H1 (cell line): ENCODE data around the gene TMEM154. TPM values are rescaled to one million over a fixed set of nuclear protein-coding genes. Genes with fewer than 3 reads are reported as not detected.
A peak's percentile ranks its signal among the peaks of the same experiment; 100 is the strongest.

Experiments used
- CTCF ChIA-PET: fragments of 300-600 bp; sonication (Branson Sonifier 250); formaldehyde crosslinking; loops from one replicate; lab custom pipeline; 2021; ENCODE audit not compliant: partially characterized antibody; lab: Charles Lee
- POLR2A ChIA-PET: fragments of 300-600 bp; sonication (Branson Sonifier 250); formaldehyde crosslinking; loops from one replicate; lab custom pipeline; 2021; ENCODE audit warnings: inconsistent platforms; ENCODE audit not compliant: partially characterized antibody; lab: Charles Lee
- DNase-seq, 2 experiments: peaks; one replicate each; pipeline versions ENCODE4 v3.0.0 to v3.0.0-alpha.2; 2010 to 2022; ENCODE audit warnings: low spot score in 2 of 2, low read depth in 1 of 2, mixed read lengths in 1 of 2
- FAIRE-seq: peaks from 2 replicates; lab custom pipeline; 2011; peaks lifted over from hg19 to GRCh38; lab: Jason Lieb, UNC
- H2AFZ ChIP-seq: 2 replicates; pipeline ENCODE4 v1.8.1; 2012; ENCODE audit warnings: low read length, inconsistent platforms
- H2AK5ac ChIP-seq: 2 replicates; pipeline ENCODE4 v1.6.1; 2013; ENCODE audit warnings: low read depth, low read length
- H2BK120ac ChIP-seq: replicated peaks from 2 replicates; pipeline ENCODE3; 2013; ENCODE audit warnings: low read depth, low read length, inconsistent platforms
- H2BK12ac ChIP-seq: 2 replicates; pipeline ENCODE4 v1.6.1; 2013; ENCODE audit warnings: low read depth, low read length
- H2BK15ac ChIP-seq: 2 replicates; pipeline ENCODE4 v1.6.1; 2013; ENCODE audit warnings: low read length
- H2BK20ac ChIP-seq: 2 replicates; pipeline ENCODE4 v1.6.1; 2013; ENCODE audit warnings: low read length
- H2BK5ac ChIP-seq: 2 replicates; pipeline ENCODE4 v1.6.1; 2013; ENCODE audit warnings: low read depth, low read length
- H3K14ac ChIP-seq: 2 replicates; pipeline ENCODE4 v1.6.1; 2013; ENCODE audit warnings: inconsistent platforms; ENCODE audit not compliant: insufficient read length
- H3K18ac ChIP-seq: 2 replicates; pipeline ENCODE4 v1.6.1; 2013; ENCODE audit warnings: low read length; ENCODE audit errors: extremely low read depth
- H3K23ac ChIP-seq: 2 replicates; pipeline ENCODE4 v1.6.1; 2013; ENCODE audit warnings: inconsistent platforms; ENCODE audit not compliant: insufficient read length
- H3K23me2 ChIP-seq: 2 replicates; pipeline ENCODE4 v1.6.1; 2013; ENCODE audit warnings: low read depth, low read length
- H3K27ac ChIP-seq: 2 replicates; pipeline ENCODE4 v1.6.1; 2011; ENCODE audit warnings: low read depth, low read length, inconsistent platforms
- H3K27me3 ChIP-seq, 4 experiments: replicated peaks in 1 of 4; 1 replicate in 1 of 4; 2 replicates in 3 of 4; pipeline versions ENCODE4 v1.6.1 to v1.8.1; 2011 to 2013; ENCODE audit warnings: low read length in 3 of 4, mild to moderate bottlenecking in 3 of 4, inconsistent platforms in 2 of 4, mixed read lengths in 2 of 4, moderate library complexity in 1 of 4; ENCODE audit not compliant: control insufficient read depth in 3 of 4, insufficient read depth in 3 of 4; ENCODE audit errors: extremely low read depth in 1 of 4
- H3K36me3 ChIP-seq, 4 experiments: 2 replicates each; pipeline versions ENCODE4 v1.6.1 to v1.8.1; 2011 to 2013; ENCODE audit warnings: mild to moderate bottlenecking in 4 of 4, low read length in 3 of 4, moderate library complexity in 2 of 4, control low read depth in 1 of 4, inconsistent platforms in 1 of 4; ENCODE audit not compliant: insufficient read depth in 4 of 4, control insufficient read depth in 2 of 4
- H3K4ac ChIP-seq: replicated peaks from 2 replicates; pipeline ENCODE3; 2013; ENCODE audit warnings: low read length, low read depth, mixed read lengths, inconsistent platforms; ENCODE audit not compliant: insufficient read length
- H3K4me1 ChIP-seq, 4 experiments: replicated peaks in 1 of 4; 1 replicate in 1 of 4; 2 replicates in 3 of 4; pipeline versions ENCODE4 v1.6.1 to v1.8.1; 2011 to 2013; ENCODE audit warnings: low read length in 3 of 4, inconsistent platforms in 2 of 4, mixed read lengths in 1 of 4; ENCODE audit not compliant: insufficient read depth in 4 of 4, control insufficient read depth in 3 of 4
- H3K4me2 ChIP-seq, 2 experiments: 2 replicates each; pipeline versions ENCODE4 v1.6.1 to v1.8.1; 2011 to 2013; ENCODE audit warnings: low read depth in 2 of 2, low read length in 2 of 2, control low read depth in 1 of 2, inconsistent platforms in 1 of 2, mild to moderate bottlenecking in 1 of 2; ENCODE audit not compliant: insufficient read depth in 1 of 2
- H3K4me3 ChIP-seq, 4 experiments: fragments of 200-600, 300-600 bp in 1 of 4; sonication (generic), shearing (Covaris generic), sonication (Bioruptor Twin) in 1 of 4; 2 replicates each; pipeline versions ENCODE4 v1.5.1 to v1.8.1; 2011 to 2016; ENCODE audit warnings: low read length in 4 of 4, low read depth in 3 of 4, control low read depth in 2 of 4, inconsistent platforms in 2 of 4, mild to moderate bottlenecking in 2 of 4, mixed read lengths in 1 of 4, moderate library complexity in 1 of 4; ENCODE audit not compliant: insufficient read depth in 2 of 4; ENCODE audit errors: extremely low read depth in 1 of 4
- H3K56ac ChIP-seq: replicated peaks from 2 replicates; pipeline ENCODE3; 2013; ENCODE audit warnings: low read depth, mild to moderate bottlenecking, mixed read lengths, low read length, inconsistent platforms; ENCODE audit not compliant: insufficient read length
- H3K79me1 ChIP-seq: 2 replicates; pipeline ENCODE4 v1.6.1; 2013; ENCODE audit warnings: low read depth, low read length, control low read depth
- H3K79me2 ChIP-seq, 2 experiments: 2 replicates each; pipeline versions ENCODE4 v1.6.1 to v1.8.1; 2012 to 2013; ENCODE audit warnings: low read length in 2 of 2, mild to moderate bottlenecking in 2 of 2, inconsistent platforms in 1 of 2; ENCODE audit not compliant: insufficient read depth in 2 of 2, control insufficient read depth in 1 of 2
- H3K9ac ChIP-seq, 4 experiments: replicated peaks in 1 of 4; 1 replicate in 1 of 4; 2 replicates in 3 of 4; pipeline versions ENCODE4 v1.6.1 to v1.8.1; 2011 to 2013; ENCODE audit warnings: low read depth in 3 of 4, low read length in 3 of 4, control low read depth in 2 of 4, mild to moderate bottlenecking in 2 of 4, moderate library complexity in 2 of 4, inconsistent platforms in 1 of 4; ENCODE audit errors: extremely low read depth in 1 of 4
- H3K9me3 ChIP-seq, 2 experiments: 2 replicates each; pipeline versions ENCODE4 v1.6.1 to v1.8.1; 2012 to 2013; ENCODE audit warnings: mild to moderate bottlenecking in 2 of 2, moderate library complexity in 2 of 2, control low read depth in 1 of 2, inconsistent platforms in 1 of 2, low read depth in 1 of 2, low read length in 1 of 2, mixed read lengths in 1 of 2; ENCODE audit not compliant: insufficient read depth in 2 of 2
- H4K20me1 ChIP-seq, 2 experiments: replicated peaks in 1 of 2; 2 replicates each; pipeline versions ENCODE3 to v1.8.1; 2011 to 2013; ENCODE audit warnings: inconsistent platforms in 2 of 2, low read length in 2 of 2, mild to moderate bottlenecking in 1 of 2; ENCODE audit not compliant: insufficient read depth in 2 of 2, control insufficient read depth in 1 of 2
- H4K5ac ChIP-seq: 2 replicates; pipeline ENCODE4 v1.6.1; 2013; ENCODE audit warnings: low read length, low read depth, mixed read lengths, inconsistent platforms; ENCODE audit not compliant: insufficient read length
- H4K8ac ChIP-seq: 2 replicates; pipeline ENCODE4 v1.8.0; 2013; ENCODE audit warnings: mild to moderate bottlenecking, moderate library complexity, low read length, inconsistent platforms; ENCODE audit not compliant: insufficient read depth; ENCODE audit errors: extremely low read depth
- H4K91ac ChIP-seq: replicated peaks from 2 replicates; pipeline ENCODE3; 2013; ENCODE audit warnings: low read length, mixed read lengths, inconsistent platforms; ENCODE audit not compliant: insufficient read length
- ASH2L ChIP-seq: fragments of 200-600, 300-600 bp; sonication (generic); IDR thresholded peaks from one replicate; pipeline ENCODE4 v1.7.1; 2017; ENCODE audit warnings: low read length
- CBX8 ChIP-seq: fragments of 300-800, 300-1000 bp; sonication (generic); IDR thresholded peaks from 2 replicates; pipeline ENCODE4 v1.7.1; 2016; ENCODE audit warnings: low read depth, low read length, borderline replicate concordance
- CHD2 ChIP-seq: IDR thresholded peaks from 2 replicates; pipeline ENCODE4 v1.6.1; 2012; ENCODE audit warnings: low read length, improper control_type of control experiment
- RNF2 ChIP-seq: fragments of 200-900, 300-1000 bp; sonication (generic); IDR thresholded peaks from 2 replicates; pipeline ENCODE4 v1.7.1; 2016; ENCODE audit warnings: borderline replicate concordance, low read depth, mild to moderate bottlenecking, antibody characterized with exemption, low read length; ENCODE audit not compliant: poor library complexity, severe bottlenecking; ENCODE audit errors: missing control alignments
- SIX5 ChIP-seq: IDR thresholded peaks from 2 replicates; pipeline ENCODE4 v1.6.1; 2011; ENCODE audit warnings: mild to moderate bottlenecking, low read depth, low read length
- SP1 ChIP-seq: IDR thresholded peaks from 2 replicates; pipeline ENCODE4 v1.6.1; 2011; ENCODE audit warnings: low read depth, low read length
- SP2 ChIP-seq: IDR thresholded peaks from 2 replicates; pipeline ENCODE4 v1.6.1; 2012; ENCODE audit warnings: mild to moderate bottlenecking, low read length, inconsistent platforms
- ZNF274 ChIP-seq: IDR thresholded peaks from 2 replicates; pipeline ENCODE4 v1.7.0; 2012; ENCODE audit warnings: low read length, borderline replicate concordance; ENCODE audit errors: extremely low read depth
- whole genome bisulfite sequencing, 2 experiments: shearing (Covaris generic) in 1 of 2; methylation state at CpG; one replicate each; pipeline versions ENCODE4 v1.1.6 to v1.1.7; 2013 to 2015; ENCODE audit warnings: low lambda C conversion rate in 2 of 2, mixed read lengths in 2 of 2, inconsistent platforms in 1 of 2, low coverage in 1 of 2, missing lambda C conversion rate in 1 of 2; ENCODE audit not compliant: insufficient replicate concordance in 2 of 2, insufficient coverage in 1 of 2, insufficient read length in 1 of 2; ENCODE audit errors: extremely low coverage in 1 of 2, missing lambda C conversion rate in 1 of 2; 5-methylcytosine and 5-hydroxymethylcytosine counted together
- polyA plus RNA-seq, 7 experiments: library from polyadenylated mRNA; depleted of rRNA in 3 of 7; stranded (reverse) in 5 of 7; unstranded in 2 of 7; fragments of >200 nt in 5 of 7; fragments of 200-250 nt in 2 of 7; gene quantifications; 1 replicate in 5 of 7; 2 replicates in 1 of 7; 4 replicates in 1 of 7; pipeline versions ENCODE4 v1.2.1 to v1.2.3, GENCODE V29; 2011 to 2013; ENCODE audit warnings: missing spikeins in 2 of 7, mixed read lengths in 2 of 7
- total RNA-seq: library from RNA; stranded (reverse); fragmentation: NEBNext Ultra II Directional; extraction: Animal tissue kit (Norgen Biotek cat#: 25700); gene quantifications from 2 replicates; pipeline ENCODE4 v1.2.1, GENCODE V29; 2021

Gene TMEM154
- total and polyA plus RNA-seq, 2 of the 8 experiments (the other 6 are each of a cell fraction or from before 2014, with no cell fraction given) = 0.33 to 1.2 TPM

DNA sequence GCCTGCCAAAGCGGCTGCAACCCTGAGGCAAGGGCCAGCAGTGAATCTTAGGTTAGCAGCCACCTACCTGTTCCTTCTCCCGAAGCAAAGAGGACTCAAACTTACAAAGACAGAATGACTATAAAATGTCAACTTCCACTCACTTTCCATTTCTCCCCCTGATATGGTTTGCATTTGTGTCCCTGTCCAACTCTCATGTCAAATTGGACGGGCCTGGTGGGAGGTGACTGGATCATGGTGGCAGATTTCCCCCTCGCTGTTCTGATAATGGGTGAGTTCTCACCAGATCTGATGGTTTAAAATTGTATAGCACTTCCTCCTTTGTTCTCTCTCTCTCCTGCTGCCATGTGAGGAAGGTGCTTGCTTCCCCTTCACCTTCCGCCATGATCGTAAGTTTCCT, 35.3 kb upstream of the TMEM154 start:
- Histone ChIP-seq H4K20me1 (no peaks in the 10 kb centered on the region), H2BK120ac (no peak overlapping the region), H3K4me1 (peaks cover 0 to 14% (median 4%) of the 10 kb centered on the region in 4 experiments; a peak in 3 of 7 replicates), H3K23ac (no peak overlapping the region), H3K4me2 (no peak overlapping the region), H4K5ac (peak overlapping the region; percentile 75), H3K4me3 (no peak overlapping the region), H3K9me3 (peaks cover 0 to 5% of the 10 kb centered on the region in 2 experiments; a peak in 2 of 4 replicates), H4K91ac (no peak overlapping the region), H3K14ac (no peak overlapping the region), H4K8ac (no peak overlapping the region), H3K27me3 (no peaks in the 10 kb centered on the region), H2AK5ac (no peak overlapping the region), H3K79me1 (no peaks in the 10 kb centered on the region), H3K36me3 (no peaks in the 10 kb centered on the region), H2BK15ac (no peak overlapping the region), H3K18ac (no peak overlapping the region), H3K27ac (no peak overlapping the region), H2BK20ac (no peak overlapping the region; the same call in 1 of the 2 replicates), H3K4ac (no peak overlapping the region), H3K9ac (no peak overlapping the region), H2BK5ac (no peak overlapping the region), H3K79me2 (no peaks in the 10 kb centered on the region), H3K56ac (no peak overlapping the region), H3K23me2 (no peaks in the 10 kb centered on the region), H2BK12ac (no peak overlapping the region; the same call in 1 of the 2 replicates), H2AFZ (peak overlapping the region; percentile 80)
- WGBS, 2 experiments = 84% methylated on average over 6 of the region's 6 CpGs; no CpG with 5 or more reads in 1 of the 2 experiments
- no peak for FAIRE-seq
- DNase-seq = no peak
- CTCF ChIA-PET = interaction anchor here (1.1 kb wide), 1 partner anchor 9 kb away, joined by 3 read pairs; no protein-coding TSS in a partner anchor
- TF ChIP-seq ZNF274 (peak; percentile 75), SP1 (no peak), RNF2 (no peak), SP2 (no peak), CHD2 (no peak), SIX5 (no peak), CBX8 (no peak), ASH2L (no peak)
- POLR2A ChIA-PET = no interaction called here
